Stimulated activated naive CD4-positive, alpha-beta T cell (primary cell): ENCODE data around the gene AP5B1.

Experiments used
- DNase-seq, 6 experiments: peaks; one replicate each; lab custom pipeline; 2025; lab: John Stamatoyannopoulos, UW

AP5B1 gene

DNA sequence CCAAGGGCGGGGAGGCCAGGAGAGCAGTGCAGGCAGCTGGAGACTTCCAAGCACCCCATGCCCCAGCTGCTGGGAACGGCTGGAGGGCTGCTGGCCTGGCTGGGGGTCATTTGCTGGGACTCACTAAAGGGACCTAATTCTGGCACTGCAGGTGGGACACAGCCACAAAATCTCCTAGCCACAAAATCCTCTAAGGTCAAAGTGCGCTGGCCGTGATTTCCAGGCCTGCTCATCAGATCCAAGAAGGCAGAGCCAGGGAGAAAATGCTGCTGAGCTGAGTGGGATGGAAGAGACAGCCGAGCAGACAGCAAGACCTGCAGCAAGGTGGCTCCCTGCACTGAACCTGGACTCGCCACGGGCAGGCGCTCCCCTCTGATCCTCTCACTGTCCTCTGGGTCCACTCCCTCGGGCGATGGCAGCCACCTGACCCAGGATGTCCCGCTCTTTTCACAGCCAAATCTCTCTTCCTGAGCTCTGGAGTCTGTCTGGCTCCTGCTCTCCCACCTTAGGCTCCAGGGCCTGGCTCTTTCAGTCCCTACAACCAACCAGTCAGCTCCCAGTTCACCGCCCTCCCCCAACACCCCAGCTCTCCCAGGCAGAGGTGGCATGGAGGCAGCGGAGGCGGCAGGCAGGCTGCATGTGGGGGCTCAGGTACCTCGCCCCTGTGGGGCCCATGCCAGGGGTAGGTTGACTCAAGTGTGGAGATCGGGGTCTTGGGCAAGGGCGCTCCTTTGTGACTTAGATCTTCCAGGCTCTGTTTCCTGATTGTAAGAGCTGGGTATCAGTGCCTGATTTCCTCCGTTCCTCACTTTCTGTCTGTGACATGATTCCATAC lies 20.6 kb upstream of the AP5B1 start:
- DNase-seq = no peak

DNA sequence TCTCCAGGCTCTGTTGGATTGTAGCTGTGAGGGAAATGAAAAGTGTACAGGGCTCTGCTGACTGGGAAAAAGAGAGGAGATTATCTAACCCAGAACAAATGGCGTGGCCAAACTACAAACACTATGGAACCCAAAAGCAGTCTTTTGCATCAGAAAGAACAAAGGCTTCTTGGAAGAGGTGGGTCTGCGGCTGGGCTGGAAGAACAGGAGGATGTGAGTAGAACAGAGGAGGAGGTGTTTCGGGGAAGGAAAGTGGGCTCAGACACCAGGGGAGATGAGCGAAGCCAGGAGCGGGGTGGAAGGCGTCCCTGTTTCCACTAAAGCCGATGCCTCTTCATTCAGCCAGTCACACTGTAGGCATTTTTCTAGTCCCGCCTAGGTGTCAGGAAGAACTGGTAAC lies 18.1 kb upstream of the AP5B1 start:
- DNase-seq = no peak

DNA sequence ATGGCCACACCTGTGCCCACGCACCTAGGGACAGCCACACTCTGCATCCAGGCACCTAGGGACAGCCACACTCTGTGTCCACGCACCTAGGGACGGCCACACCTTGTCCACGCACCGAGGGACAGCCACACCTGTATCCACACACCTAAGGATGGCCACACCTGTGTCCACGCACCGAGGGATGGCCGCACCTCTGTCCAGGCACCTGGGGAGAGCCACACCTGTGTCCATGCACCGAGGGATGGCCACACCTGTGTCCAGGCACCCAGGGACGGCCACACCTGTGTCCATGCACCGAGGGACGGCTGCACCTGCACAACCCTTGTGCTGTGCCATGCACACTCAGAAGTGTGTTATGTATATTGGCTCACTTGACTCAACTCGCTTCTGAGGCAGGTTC lies 16.9 kb upstream of the AP5B1 start:
- no peak for DNase-seq

GRCh38 chr11:65796726-65797601 lies 16.2 kb upstream of the AP5B1 start:
- no peak for DNase-seq

- no peak for DNase-seq
These were observed 14.1 kb upstream of the AP5B1 start for GRCh38 chr11:65794570-65795510.

GRCh38 chr11:65793625-65794400 lies 13.0 kb upstream of the AP5B1 start:
- DNase-seq = no peak

DNA sequence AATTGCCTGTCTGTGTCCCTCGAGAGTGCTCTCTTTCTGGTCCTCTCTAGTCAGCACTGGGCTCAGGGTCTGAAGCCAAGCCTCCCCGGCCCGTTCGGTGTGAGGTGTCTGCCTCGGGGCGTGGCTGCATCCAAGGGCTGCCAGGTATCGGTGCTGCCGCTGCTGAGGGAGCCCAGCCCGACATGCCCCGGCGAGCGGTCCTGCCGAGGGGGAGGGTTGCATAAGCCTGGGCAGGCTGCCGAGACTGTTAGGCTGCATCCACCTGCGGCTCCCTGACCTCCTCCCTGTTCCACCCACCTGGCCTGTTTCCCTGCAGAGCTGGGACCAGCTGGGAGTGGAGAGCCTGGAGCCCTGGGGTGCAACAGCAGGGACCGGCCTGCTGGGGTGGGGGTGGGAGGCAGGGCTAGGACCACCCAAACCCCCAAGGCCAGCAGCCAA lies 12.4 kb upstream of the AP5B1 start:
- DNase-seq = no peak

- DNase-seq = no peak
These were observed 11.7 kb upstream of the AP5B1 start for GRCh38 chr11:65792456-65792855.

- no peak for DNase-seq
These were observed 11.0 kb upstream of the AP5B1 start for GRCh38 chr11:65791719-65792213.

DNA sequence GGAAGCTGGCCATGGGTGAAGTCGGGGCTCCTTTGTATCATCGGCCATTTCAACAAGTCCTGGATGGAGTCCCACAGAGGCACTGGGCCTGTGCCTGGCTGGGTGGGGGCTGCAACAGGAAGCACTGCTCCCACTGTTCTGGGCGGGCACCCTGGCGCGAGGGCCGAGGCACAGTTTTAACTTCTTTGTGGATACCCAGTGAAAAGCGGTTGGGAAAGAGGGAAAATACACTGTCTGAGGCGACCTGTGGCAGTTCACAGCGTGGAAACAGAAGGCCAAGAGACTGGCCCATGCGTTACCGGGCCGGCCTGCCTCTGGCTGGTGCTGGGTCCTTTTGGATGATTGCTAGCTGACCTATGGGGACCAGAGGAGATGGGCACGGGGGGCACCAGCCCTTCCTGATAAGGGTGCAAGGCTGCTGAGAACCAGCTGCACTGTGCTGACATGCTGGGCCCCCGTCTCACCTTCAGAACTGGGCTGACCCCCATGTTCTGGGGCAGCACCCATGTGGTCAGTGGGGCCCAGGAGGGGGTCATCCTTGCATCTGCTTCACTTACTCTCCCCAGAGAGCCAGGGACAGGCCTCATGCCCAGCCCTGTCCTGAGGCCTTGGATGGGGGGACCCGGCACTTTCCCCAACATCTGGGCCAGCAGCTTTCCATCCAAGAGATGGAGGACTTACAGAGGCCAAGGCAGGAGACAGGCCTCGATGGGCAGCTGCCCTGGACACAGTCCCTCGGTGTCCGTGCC lies 10.3 kb upstream of the AP5B1 start:
- DNase-seq = no peak

- DNase-seq = no peak
These were observed 9.5 kb upstream of the AP5B1 start for GRCh38 chr11:65790104-65790901.

DNA sequence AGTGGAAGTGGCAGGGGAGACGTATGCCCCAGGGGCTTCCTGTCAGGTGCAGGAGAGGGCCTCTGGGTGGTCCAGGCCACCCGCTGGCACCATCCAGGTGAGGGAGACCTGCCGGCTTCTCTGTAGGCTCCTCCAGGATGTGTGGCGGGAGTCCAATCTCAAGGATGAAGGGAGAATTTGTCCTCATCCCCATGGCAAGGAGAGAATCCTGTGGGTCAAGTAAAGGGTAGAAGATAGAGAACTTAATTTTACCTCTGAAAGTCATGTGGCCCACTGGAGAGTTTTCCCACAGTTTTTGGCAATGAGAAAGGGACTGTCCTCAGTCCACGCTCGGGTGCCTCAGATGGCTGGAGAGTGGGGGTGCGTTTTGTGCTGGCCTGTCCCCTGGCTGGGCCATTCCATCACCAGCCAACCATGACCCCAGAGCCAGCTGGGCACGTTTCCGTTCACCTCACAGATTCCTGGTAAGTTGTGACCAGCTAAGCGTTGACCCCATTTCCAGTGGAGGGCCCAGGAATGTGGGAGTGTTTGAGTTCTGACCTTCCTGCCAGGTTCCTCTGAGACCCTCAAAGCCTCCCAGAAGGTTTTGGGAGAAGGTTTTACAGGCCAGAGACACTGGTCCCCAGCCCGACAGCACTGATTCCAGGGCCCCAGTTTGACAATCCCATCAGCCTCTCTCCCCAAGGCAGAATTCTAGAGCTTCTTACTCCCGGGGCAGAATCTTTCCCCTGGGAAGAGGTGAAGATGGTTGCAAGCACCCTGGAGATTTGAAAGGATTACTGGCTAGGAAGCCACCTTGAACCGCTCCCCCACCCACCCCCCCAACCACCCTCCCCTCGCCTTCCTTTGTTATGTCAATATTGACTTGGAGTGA lies 8.7 kb upstream of the AP5B1 start:
- no peak for DNase-seq

DNA sequence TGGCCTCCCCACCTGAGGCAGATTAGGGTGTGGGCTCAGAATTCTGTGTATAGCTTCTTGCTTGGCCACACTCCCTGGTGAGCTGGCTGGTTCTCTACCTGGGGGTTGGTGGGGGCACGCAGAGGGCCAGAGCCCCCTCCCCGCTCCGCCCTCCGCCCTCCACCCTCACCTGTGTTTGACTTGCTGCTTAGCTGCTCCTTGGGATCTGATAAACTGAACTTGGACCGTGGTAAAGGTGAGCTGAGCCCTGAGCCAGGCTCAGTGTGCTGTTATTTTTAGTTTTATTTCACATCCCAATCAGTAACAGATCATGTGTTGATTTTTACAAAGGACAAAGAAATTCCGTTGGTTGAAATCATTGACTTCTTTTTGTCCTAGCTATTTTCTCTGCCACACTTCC lies 8.0 kb upstream of the AP5B1 start:
- DNase-seq = no peak

DNA sequence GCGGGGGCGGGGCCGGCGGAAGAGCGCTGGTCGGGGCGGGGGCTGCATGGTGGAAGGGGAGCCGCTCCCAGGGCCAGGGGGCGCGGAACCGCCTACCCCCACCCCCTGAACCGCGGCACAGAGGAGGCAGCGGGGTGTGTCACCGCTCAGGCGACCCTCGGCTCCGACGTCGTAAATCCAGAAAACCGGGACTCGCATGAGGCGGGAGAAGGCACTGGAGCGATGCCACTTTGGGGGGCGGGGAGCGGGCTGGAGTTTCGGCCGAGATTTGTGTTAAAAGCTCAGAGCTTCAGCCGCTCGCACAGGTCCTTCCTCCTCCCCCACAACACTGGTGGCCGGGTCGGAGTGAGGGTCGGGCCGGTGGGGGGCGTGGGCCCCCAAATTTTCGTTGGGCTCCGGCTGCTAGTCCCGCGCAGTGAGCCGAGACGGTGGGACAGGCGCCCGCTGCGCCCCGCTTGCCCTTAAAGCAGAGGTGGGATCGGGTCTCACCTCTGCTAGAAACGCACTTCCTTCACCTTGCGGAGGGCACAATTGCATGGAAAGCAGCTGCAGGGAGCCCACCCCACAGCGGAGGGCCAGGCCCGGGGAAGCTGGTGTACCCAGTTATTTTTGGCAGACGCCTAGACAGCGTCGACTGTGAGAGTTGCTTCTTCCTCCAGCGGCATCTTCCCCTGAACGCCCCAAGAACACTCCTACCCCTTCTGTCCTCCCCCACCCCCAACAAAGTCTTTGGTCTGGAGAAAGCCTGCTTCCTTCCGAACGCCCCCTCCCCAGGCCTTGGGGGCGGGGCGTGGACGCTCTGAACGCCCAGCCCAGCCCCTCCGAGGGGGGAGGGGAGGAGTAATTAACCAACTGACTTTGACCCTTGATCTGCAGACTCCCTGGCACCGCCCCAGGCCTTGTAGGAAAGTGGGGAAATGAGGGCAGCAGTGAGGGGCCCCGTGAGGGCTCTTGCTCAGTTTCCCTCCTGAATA lies 7.2 kb upstream of the AP5B1 start:
- DNase-seq = peak in 2 of 6 experiments; percentile 22

GRCh38 chr11:65786786-65787636 lies 6.2 kb upstream of the AP5B1 start, which contains the start of gene OVOL1:
OVOL1 (plus strand) TSS chr11:65787063; CDS start chr11:65787374, 311 bp downstream.
- DNase-seq = peak in 1 of 6 experiments; percentile 50
